Cardiac fibroblast (primary cell): ENCODE results near the gene BSX.

ENCODE experiments used
- DNase-seq, 2 donors: peaks; one replicate each; pipeline versions ENCODE4 v3.0.0 to v3.0.0-alpha.2; 2010; ENCODE audit warnings: low read depth in 2 of 2
- H3K4me3 ChIP-seq, 2 donors: replicated peaks in 1 of 2; 1 replicate in 1 of 2; 2 replicates in 1 of 2; pipeline ENCODE4 v1.5.1; 2011; ENCODE audit warnings: low read depth in 2 of 2, low read length in 2 of 2, mild to moderate bottlenecking in 2 of 2, moderate library complexity in 1 of 2
- CTCF ChIP-seq: IDR thresholded peaks from one replicate; pipeline ENCODE4 v1.5.1; 2011; ENCODE audit warnings: low read depth, mild to moderate bottlenecking, low read length, inconsistent platforms

Gene BSX

GRCh38 chr11:123000721-123001120 lies 19.1 kb upstream of the BSX start:
- no peak overlapping the region for H3K4me3 ChIP-seq
- no peak for TF ChIP-seq CTCF
- DNase-seq, result no peak

- no peak overlapping the region for H3K4me3 ChIP-seq
- TF ChIP-seq CTCF, result no peak
- DNase-seq, result peak in 1 of 2 donors; percentile 28
Observed at GRCh38 chr11:122998727-122999366, 17.2 kb upstream of the BSX start.

- TF ChIP-seq CTCF, result no peak
- H3K4me3 ChIP-seq, result no peak overlapping the region
- DNase-seq, result no peak
Observed at GRCh38 chr11:122995526-122995925, 13.9 kb upstream of the BSX start.

- TF ChIP-seq CTCF, result no peak
- DNase-seq, result peak; percentile 10 to 31
- peak overlapping the region; percentile 59 to 67 for H3K4me3 ChIP-seq
Observed at GRCh38 chr11:122984186-122985011, 2.8 kb upstream of the BSX start.

GRCh38 chr11:122983438-122984185 lies 2.0 kb upstream of the BSX start:
- no peak for DNase-seq
- TF ChIP-seq CTCF, result no peak
- peak overlapping the region; percentile 59 to 67 for H3K4me3 ChIP-seq

GRCh38 chr11:122979815-122980595 lies 1.6 kb downstream of the BSX start:
- no peak overlapping the region for H3K4me3 ChIP-seq
- no peak for TF ChIP-seq CTCF
- no peak for DNase-seq
